HG02884 (cell line): ENCODE data around the gene PBRM1.
"Not testable (repeated sequence)": the region's sequence is repeated elsewhere in the genome, so short reads cannot be mapped to it uniquely, and the experiment has no call there.

Experiments used
- ATAC-seq: cut with Tn5 transposase; IDR thresholded peaks from one replicate; pipeline ENCODE4 v1.9.1; 2021; ENCODE audit warnings: mild to moderate bottlenecking, moderate library complexity; ENCODE audit not compliant: unreplicated experiment

The PBRM1 gene

DNA sequence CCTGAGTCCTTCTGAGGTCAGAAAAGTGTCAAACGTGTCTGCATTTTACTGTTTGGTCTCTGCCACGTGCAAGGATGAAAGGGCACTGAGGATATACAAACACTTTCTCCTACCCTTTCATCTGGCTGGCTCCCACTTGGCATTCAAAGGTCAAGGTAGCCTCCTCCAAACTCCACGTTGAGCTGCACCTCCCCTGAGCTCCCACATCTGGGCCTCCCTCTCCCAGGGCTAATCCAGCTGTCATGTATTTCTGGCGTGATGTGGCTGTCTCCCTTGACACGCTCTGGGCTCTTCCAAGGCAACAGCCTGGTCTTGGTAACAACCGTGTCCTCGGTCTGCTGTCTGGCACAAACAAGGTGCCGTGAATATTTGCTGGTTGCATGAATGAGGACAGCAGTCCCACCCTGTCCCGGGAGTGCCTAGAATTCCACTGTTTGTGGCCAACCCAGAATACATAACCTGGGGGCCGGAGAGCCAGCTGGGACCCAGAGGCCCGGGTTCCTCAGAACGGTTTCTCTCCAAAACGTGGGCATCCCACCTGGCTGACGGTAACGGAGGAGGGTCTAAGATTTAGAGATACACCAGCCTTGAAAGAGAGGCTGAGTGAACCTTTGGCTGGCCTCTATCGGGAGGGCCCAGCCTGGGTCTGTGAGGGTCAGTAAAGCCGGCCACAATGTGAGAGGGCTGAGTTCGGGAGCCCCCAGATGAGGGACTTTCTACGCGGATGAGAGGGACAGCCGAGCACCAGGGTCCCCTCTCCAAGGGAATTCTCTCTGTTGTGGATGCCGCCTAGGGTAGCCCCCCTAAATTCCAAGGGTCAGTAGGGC, 19.1 kb upstream of the PBRM1 start:
- ATAC-seq = no peak

DNA sequence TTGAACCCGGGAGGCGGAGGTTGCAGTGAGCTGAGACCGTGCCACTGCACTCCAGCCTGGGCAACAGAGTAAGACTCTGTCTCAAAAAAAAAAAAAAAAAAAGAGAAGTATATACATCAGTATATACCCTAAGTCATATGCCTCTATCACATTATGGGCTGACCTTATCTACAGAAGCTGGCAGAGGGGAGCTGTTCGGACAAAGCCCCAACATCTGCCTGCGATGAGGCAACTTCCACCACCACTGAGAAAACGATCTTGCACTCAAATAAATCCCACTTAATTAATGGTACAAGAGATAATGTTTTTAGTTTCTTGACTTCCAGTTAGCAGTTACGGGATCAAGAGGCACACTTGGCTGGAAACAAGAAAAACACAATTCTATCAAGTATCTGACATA, 17.6 kb upstream of the PBRM1 start:
- ATAC-seq = no peak

DNA sequence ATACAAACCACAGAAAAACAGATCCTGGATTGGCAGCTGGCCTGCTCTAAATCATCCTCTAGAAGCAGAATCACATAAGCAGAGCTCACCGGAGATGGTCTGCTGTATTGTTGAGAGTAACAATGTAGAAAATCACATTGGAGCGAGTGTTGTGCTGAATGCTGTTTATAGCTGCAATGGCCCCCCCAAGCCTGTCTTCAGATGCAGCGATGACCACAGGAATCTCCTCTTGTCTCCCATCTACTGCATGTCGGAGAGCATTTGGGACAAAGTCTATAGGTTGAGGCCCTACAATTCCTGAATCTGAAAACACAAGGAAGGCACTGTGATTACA, 11.9 kb upstream of the PBRM1 start:
- no peak for ATAC-seq

DNA sequence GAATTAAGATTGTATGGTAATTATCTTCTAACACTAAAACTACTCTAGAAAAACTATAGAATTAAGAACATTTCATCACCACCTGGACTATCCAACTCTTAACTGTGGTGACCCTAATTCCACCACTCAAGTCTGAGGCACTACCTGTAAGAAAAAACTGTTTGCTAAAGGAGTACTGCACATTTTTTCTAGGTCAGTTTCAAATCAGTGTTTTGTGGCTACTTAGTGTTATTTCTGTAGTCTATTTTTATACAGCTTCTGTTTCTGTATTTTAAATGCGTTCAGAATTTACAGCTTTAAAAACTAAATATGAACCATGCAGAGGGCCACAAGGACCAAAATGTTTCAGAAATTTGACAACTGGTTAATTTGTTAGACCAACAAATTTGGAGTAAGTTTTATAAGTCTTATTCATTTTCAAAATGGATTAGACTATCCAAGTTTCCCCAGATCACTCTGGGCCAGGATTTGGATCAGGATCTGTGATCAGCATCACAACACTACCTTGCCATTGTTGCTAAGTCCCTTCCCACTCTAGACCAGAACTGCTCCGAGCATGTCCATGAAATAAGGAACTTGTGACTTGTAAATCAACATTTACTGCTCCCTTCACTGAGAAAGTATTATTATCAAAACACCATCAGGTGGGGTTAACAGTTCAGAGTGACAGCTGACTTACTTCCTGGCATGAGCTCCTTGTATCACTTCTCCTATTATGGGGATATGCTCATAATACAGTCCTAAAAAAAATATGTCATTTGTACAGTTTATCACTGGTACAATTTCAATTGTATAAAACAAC, 11.3 kb upstream of the PBRM1 start:
- ATAC-seq = no peak

DNA sequence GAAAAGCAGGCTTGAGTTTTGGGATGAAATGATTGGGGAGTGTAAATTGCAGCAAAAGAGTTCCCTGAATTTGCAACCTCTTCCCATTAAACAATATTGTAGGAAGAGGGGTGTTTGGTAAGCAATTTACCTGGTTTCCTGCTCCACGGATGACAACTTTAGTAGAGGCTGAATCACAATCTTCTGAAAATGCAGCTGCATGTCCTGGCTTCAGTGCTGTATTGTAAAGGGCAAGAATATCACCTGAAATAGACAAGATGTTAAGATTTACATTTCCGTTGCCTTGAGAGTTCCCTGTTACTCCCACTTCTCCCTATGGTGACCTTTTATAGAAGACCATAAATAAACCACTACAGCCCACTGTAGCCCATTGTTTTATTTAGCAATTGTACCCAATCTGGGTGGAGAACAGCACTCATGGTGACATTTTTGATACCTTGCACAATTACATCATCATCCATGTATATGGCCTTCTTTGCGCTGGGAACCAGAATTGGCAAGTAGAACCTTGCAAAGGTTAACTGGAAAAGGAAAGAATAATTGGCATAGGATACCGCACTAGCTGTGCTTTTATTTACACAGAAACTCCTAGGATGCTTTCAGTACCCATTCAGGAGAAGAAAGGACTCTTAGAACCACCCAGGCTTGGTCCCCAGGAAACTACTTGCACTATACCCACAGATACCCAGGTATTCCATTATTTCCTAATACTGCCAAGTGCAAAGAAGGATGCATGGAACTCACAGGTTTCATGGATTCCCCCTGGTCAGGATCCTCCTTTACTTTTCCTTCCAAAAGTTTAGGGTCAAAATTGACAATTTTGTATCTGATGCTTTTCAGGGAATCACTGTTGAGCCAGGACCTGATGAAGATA, 10.3 kb upstream of the PBRM1 start:
- no peak for ATAC-seq

DNA sequence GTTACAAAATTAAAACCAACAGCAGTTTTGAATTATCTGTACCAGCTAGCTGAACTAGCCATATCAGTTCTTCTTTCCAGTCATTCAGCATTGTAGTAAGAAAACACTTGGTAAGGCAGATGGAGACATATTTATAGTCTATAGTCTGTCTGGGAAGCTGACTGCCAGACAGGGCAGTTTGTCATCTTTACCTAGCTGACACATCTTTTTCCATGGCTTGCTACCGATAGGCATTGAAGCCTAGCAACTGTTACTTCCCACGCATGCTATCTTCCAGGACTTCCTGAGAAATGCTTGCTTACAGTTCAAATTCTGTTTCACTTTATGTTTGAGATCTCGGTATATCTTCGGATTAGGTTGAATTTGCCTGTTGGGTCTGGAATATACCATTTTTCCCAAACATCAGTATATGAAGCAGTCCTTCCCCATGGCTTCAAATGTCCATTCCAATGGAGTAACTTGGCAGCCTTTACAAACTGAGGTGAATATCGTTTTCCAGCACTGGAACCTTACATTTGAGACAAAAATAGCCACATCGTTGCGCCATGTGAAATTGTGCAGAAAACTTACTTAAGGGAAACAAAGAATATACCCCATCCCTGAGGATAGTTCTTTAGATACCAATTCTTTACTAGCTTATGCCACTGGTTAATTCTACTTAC, 8.9 kb upstream of the PBRM1 start:
- ATAC-seq = no peak

DNA sequence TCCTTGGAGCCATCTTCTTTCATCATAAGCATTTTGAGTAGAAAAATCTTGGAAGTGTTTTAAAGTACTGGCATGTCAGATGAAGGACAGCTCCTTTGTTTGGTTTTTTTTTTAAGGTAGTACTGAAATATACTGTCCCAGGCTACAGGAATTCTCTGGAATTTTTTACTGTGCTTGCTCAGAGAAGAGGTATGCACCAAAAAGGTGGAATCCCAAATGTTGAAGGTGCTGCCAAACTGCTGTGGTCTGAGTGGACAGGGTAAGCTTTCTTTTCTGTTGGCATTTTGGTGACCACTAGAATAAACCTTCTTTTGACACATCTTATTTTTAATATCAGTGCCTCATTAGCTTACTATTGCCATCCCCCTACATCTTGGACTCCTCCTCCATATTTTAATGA, 7.4 kb upstream of the PBRM1 start:
- no peak for ATAC-seq

DNA sequence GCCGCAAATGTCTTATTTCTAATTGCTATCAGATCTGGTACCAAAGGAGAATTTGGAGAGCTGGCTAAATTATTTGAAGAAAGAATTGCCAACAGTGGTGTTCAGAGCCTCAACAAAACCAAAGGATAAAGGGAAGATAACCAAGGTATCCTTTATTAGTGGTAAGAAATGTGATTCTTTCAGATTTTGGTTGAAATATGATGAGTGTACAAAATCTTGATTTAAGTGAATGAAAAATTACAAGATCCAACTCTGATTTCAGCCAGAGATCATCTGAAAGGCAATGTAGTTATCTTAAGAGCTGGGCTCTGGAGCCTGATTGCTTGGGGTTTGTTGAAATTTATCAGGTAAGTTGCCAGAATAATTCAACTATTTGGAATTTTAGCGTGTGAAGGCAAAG, 4.8 kb upstream of the PBRM1 start:
- ATAC-seq = no peak

DNA sequence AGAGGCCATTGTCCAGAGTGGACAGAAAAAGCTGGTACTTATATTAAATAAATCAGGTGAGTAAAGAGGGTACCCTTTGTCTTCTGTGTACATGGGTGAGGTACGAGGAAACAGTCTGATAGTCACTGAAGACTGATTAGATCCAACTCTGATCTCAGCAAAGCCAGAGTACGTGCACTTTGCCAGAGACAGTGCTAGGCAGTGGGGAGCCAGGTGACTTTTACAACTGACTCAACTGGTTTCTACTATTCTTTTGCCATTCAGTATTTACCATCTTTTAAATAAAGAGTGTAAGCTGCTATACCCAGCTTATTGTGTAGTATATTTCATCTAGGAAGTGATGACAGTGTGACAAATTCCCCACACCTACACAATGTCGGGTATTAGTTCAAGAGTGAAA, 3.4 kb upstream of the PBRM1 start:
- ATAC-seq = no peak

DNA sequence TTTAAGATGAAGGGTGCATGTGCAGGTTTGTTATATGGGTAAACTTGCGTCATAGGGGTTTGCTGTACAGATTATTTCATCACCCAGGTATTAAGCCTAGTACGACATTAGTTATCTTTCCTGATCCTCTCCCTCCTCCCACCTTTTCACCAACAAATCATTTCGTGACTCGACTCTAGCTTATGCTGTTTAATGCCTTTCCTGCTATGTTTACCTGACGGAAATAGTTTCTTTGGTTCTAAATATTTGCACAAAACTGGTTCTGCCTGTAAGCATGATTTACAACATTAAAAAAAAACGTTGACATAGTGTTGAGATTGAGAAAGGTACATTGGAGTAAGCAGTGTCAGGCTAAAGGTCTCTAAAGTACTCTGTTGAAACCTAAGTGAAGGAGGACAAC, 2.6 kb upstream of the PBRM1 start:
- ATAC-seq = no peak

DNA sequence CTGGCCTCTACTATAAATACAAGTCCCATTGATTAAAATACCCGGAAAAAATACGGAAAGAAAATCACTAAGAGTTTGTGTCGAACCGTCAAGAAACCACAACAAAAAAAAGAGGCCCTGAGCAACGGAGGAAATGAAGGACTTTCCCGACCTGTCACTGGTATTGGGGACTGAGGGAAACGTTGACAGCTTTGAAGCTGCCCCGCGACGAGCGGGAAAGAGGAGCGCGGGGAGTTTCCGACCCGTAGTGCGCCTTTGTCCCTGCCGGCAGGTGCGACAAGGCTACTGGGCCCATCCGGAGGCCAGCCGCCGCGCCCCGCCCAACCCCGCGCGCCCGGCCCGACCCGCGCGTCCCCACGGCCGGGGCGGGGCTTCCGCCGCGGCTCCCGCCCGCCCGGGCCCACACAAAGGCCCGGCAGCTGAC, 416 bp downstream of the PBRM1 start:
- ATAC-seq = peak; percentile 62

DNA sequence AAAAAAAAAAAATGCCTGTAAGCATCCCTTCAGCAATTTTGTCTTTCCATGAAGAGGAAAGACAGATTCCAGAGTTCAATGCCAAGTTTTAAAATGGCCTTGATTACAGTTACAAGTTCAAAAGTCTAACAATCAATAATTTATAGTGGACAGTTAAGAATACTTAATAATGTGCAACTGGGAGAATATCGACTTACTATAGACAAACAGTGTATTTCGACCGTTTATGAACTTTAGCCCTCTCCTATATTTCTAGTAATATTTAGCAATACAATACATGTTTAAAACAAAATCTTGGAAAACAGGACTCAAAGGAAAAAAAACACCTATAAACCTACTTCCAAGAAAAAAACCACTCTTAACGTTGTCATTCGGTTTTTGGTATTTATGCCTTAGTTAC, 1.5 kb downstream of the PBRM1 start:
- ATAC-seq = no peak

DNA sequence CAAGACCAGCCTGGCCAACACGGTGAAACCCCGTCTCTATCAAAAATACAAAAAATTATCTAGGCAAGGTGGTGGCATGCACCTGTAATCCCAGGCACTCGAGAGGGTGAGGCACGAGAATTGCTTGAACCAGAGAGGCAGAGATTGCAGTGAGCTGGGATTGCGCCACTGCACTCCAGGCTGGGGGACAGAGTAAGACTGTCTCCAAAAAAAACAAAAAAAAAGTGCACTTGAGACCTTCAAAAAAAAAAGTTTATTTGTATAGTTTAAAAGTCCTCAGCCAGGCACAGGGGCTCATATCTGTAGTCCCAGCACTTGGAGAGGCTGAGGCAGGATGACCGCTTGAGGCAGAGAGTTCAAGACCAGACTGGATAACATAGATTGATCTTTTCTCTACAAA, 2.1 kb downstream of the PBRM1 start:
- no peak for ATAC-seq

DNA sequence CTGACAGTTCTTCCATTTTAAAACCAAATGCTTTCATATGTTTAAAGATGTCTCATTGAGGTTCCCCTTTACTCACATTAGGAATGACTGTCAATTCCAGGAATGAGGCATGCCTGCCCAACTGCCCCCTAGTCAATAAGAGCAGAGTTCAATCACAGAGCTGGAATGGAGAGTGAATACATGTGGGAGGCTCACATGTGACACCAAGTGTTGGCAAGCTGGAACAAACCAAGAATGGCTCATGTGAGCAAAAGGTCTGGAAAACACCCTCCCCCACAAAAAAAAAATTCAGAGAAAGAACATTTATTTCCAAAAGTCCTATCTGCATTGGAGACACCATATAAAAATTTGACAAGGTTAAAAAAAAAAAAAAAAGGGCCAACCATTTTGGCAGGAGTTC, 3.7 kb downstream of the PBRM1 start:
- ATAC-seq = no peak

DNA sequence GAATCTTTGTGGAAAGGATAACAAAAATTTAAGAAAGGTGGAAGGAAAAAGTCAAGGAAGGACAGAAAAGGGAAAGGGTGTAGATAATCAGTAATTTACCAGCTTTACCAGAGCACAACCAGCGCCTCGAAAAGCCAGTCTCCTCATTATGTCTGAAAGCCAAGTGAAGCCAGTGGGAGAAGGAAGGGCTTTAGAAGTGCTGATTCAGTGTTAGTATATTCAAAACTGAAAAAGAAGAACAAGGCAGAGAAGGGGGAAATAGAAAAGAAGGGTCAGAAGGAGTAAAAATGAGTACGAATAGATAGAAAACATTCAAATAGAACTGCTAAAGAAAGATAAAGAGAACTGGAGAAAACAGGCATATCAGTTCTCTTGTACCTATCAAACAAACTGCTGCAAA, 4.1 kb downstream of the PBRM1 start:
- ATAC-seq = no peak

DNA sequence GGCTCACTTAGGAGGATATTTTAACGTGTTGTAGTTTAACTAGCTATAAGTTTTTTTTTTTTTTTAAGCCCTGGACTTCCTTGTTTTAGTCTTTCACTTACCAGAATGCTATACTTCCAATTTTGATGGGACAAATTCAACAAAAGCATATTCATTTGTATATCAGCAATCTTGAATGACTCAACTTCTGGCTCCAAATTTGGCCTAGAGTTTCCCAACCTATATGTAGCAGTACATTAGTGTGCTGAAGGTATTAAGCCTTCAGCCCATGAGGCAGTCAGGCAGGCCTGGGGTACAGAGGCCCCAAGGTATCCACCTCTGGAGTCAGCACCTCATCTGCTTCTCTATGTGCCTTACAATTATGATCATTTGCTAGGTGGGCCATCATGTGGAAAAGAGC, 5.9 kb downstream of the PBRM1 start:
- ATAC-seq = no peak

DNA sequence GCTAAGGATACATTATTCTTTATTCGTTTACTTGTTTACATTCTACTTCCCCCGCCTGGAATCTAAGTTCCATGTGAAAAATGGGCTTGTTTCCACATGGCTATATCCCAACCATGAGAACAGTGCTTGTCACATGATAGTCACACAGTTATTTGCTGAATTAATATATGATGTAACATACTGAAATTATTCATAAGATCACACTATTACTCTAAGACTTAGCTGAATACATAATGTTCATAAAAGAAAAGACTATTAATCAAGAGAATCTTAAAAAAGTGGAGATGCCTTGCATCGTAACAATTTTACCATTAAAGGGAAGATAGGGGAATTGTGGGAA, 6.5 kb downstream of the PBRM1 start:
- ATAC-seq = no peak

DNA sequence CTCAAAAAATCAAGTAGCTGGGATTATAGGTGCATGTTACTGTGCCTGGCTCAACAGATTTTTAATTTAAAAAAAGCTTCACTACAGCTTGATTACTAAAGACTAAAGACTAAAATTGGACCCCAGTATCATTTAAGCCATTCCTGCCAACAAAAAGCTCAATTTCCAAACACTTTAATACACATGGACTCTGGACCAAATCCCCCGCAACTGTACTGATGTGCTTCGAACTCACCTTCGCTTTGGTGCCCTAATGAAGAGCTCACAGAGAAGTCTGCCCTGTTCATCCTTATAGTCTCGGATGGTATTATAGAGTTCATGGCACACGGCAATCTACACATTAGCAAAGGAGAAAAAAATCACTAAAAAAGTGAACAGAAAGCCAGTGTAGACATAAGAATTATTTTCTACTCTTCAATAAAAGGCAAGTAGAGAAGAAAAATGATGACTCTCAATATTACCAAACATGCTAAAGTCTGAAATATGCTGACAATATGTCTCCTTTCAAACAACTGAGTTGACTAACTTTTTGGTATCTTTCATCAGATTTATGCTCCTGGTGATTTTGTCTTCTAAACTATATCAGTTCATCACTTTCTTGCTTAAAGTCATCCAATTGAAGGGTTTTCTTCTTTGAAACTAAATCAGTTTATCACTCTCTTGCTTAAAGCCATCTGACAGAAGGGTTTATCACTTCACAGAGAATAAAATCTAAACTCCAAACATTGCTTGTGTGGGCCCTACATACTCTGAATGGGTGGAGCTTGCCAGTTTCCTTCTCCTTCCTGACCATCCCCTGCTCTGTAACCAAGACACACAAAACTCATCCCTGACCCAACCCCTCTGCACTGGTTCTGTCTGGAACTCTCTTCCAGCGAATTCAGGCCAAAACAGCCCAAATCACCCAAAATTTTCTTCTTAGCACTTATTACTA, 7.2 kb downstream of the PBRM1 start:
- ATAC-seq = no peak

DNA sequence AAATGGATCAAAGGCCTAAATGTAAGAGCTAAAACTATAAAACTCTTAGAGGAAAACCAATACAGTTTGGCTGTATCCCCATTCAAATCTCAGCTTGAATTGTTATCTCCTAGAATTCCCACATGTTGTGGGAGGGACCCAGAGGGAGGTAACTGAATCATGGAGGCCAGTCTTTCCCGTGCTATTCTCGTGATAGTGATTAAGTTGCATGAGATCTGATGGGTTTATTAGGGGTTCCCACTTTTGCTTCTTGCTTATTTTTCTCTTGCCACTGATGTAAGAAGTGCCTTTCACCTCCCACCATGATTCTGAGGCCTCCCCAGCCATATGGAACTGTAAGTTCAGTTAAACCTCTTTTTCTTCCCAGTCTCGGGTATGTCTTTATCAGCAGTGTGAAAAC, 9.5 kb downstream of the PBRM1 start:
- not testable (repeated sequence) for ATAC-seq

DNA sequence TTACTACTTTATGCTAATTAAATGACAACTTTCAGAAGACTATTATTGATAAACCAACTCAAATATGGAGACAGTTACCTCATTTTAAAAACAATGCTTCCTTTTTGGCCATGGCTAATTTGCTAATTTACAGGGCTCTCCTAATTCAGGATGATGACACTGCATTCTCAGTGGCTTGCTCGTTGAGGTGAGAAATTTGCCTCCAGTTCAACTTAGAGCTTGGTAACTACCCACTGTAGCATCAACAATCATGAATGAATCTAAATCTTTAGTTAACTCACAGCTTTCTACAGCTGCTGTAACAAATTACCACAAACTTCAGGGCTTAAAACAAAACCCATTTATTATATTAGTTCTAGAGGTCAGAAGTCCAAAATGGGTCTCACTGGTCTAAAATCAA, 14.0 kb downstream of the PBRM1 start:
- no peak for ATAC-seq
